ENCODE measurements around the gene APBB2.

DNA sequence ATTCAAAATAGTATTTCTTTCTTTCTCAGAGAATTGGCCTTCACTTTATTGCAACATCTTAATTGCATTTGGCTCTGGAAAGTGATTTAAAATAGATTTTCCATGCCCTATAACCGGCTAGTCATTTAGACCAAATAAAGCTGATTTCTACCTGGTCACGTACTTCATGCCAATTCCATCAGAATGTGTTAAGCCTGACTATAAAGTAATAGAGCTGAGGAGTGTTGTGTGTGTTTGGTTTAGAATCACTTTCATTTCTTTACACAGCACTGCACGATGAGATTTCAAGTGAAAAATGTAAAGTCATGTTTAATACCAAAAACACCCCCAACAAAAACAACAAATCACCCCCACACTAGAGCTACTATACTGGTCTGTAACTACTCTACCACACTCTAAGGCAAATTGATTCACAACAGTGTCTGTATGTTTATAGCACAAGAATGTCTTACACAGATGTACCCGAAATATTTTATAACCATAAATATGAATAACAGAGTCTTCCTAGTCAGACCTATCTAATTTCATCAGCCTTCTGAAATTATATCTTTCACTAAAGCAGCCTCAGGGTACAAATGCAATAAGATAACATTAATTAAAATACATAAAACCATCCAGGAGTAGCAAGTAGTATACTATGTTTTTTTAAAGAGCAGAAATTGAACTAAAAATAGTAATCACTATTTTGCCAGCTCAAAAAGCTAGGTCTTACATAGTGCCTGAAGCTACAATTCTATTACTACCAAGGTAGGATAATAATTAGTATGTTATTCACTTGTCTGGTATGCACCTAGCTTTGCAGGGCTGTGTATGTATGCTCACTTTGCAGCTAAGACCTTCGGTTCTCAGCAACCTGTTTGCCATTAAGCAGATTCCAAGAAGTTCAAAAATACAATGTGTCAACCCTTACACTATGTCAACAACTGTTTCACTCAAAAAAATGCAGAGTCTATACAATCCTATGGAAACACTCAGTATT, 28.4 kb downstream of the APBB2 start:
- TF ChIP-seq, protein P1, sequence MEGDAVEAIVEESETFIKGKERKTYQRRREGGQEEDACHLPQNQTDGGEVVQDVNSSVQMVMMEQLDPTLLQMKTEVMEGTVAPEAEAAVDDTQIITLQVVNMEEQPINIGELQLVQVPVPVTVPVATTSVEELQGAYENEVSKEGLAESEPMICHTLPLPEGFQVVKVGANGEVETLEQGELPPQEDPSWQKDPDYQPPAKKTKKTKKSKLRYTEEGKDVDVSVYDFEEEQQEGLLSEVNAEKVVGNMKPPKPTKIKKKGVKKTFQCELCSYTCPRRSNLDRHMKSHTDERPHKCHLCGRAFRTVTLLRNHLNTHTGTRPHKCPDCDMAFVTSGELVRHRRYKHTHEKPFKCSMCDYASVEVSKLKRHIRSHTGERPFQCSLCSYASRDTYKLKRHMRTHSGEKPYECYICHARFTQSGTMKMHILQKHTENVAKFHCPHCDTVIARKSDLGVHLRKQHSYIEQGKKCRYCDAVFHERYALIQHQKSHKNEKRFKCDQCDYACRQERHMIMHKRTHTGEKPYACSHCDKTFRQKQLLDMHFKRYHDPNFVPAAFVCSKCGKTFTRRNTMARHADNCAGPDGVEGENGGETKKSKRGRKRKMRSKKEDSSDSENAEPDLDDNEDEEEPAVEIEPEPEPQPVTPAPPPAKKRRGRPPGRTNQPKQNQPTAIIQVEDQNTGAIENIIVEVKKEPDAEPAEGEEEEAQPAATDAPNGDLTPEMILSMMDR (conservative IDR thresholded peaks at IDR 0.05), result no peak
- TF ChIP-seq ZFX (IDR thresholded peaks at IDR 0.05), result no peak
